Pancreas (tissue), 10 donors: ENCODE data around the gene IL18R1. TPM values are rescaled to one million over a fixed set of nuclear protein-coding genes. Genes with fewer than 3 reads are reported as not detected.

Experiments
- ATAC-seq, 4 donors: fragments of 200-7000 bp; cut with Tn5 transposase; one replicate each; pipeline versions ENCODE4 v1.8.0 to v1.9.1; 2020; ENCODE audit warnings: mild to moderate bottlenecking in 4 of 4, moderate library complexity in 4 of 4
- DNase-seq, 6 donors: peaks; one replicate each; pipeline ENCODE4 v3.0.0-alpha.2; 2020
- FAIRE-seq: peaks from 2 replicates; lab custom pipeline; 2012; peaks lifted over from hg19 to GRCh38; lab: Jason Lieb, UNC
- H3K27ac ChIP-seq, 4 donors: fragments of 200-600 bp; sonication (generic); 1 replicate in 3 of 4; 2 replicates in 1 of 4; pipeline versions ENCODE4 v1.5.0 to v1.8.0; 2020
- H3K27me3 ChIP-seq, 4 donors: fragments of 200-600 bp; one replicate each; pipeline ENCODE4 v1.8.0; 2021
- H3K36me3 ChIP-seq, 3 donors: fragments of 200-600 bp; sonication (generic) in 1 of 3; one replicate each; pipeline versions ENCODE4 v1.5.0 to v1.8.0; 2020 to 2021
- H3K4me1 ChIP-seq, 3 donors: fragments of 200-600 bp; one replicate each; pipeline ENCODE4 v1.8.0; 2021
- H3K4me3 ChIP-seq, 4 donors: fragments of 200-600 bp; sonication (generic) in 2 of 4; one replicate each; pipeline versions ENCODE4 v1.5.0 to v1.8.0; 2020 to 2021
- H3K9me3 ChIP-seq, 4 donors: fragments of 200-600 bp; one replicate each; pipeline ENCODE4 v1.8.0; 2021
- WGBS, 2 donors: extraction: QIAGEN DNeasy Blood & Tissue Kit; methylation state at CpG; one replicate each; pipeline ENCODE4 v1.1.7; 2013; 5-methylcytosine and 5-hydroxymethylcytosine counted together
- intact Hi-C, 3 donors: fragments of 100-400 bp; cut with DNase I; formaldehyde crosslinking; loops; one replicate each; pipeline versions ENCODE4 v1.11.1 to v1.14.2; 2022
- polyA plus RNA-seq, 2 donors: library from polyadenylated mRNA; stranded (reverse); fragments of 200-250 nt; gene quantifications; one replicate each; pipeline ENCODE4 v1.2.3, GENCODE V29; 2013
- total RNA-seq, 6 donors: library from RNA; stranded (reverse); fragmentation: NEBNext Ultra II Directional in 4 of 6; extraction: Animal tissue kit (Norgen Biotek cat#: 25700) in 4 of 6; gene quantifications; one replicate each; pipeline versions ENCODE4 v1.2.1 to v1.2.4, GENCODE V29; 2021 to 2023
- TF ChIP-seq, protein P1 (sequence below), 4 donors: fragments of 200-600 bp; sonication (generic) in 3 of 4; IDR thresholded peaks; one replicate each; pipeline versions ENCODE4 v1.5.0 to v1.8.0; 2021; ENCODE audit warnings: antibody characterized with exemption in 4 of 4
- donor health status: healthy with polysubstance abuse.
- donor health status: DM: no; HTN: no; CAD: no; lungs with moderate emphysema.
- donor health status: DM: no; HTN: no; CAD: no.
- donor health status: control.
- donor health status: control.
- donor health status: Bipolar disorder and iron deficiency.
- donor health status: DM: yes; HTN: yes; CAD: no.
- donor health status: DM: no; HTN: no; CAD: no.
- donor health status: DM: no; HTN: no; CAD: no.
- donor health status: DM: yes; HTN: yes; CAD: no.

IL18R1 gene
- total and polyA plus RNA-seq, 8 donors = 0.51 to 1.6 (median 0.91) TPM

- DNase-seq (no peak), FAIRE-seq (no peak), ATAC-seq (no peak)
- H3K4me3 ChIP-seq = no peak overlapping the region
- H3K27me3 ChIP-seq = no peaks in the 10 kb centered on the region
- H3K9me3 ChIP-seq = no peaks in the 10 kb centered on the region
- intact Hi-C loops = no loop called here
- no peak overlapping the region for H3K27ac ChIP-seq
- WGBS, 2 donors = 79 to 87% methylated on average over 2 of the region's 2 CpGs
- no peaks in the 10 kb centered on the region for H3K36me3 ChIP-seq
- no peaks in the 10 kb centered on the region for H3K4me1 ChIP-seq
- TF ChIP-seq, protein P1, sequence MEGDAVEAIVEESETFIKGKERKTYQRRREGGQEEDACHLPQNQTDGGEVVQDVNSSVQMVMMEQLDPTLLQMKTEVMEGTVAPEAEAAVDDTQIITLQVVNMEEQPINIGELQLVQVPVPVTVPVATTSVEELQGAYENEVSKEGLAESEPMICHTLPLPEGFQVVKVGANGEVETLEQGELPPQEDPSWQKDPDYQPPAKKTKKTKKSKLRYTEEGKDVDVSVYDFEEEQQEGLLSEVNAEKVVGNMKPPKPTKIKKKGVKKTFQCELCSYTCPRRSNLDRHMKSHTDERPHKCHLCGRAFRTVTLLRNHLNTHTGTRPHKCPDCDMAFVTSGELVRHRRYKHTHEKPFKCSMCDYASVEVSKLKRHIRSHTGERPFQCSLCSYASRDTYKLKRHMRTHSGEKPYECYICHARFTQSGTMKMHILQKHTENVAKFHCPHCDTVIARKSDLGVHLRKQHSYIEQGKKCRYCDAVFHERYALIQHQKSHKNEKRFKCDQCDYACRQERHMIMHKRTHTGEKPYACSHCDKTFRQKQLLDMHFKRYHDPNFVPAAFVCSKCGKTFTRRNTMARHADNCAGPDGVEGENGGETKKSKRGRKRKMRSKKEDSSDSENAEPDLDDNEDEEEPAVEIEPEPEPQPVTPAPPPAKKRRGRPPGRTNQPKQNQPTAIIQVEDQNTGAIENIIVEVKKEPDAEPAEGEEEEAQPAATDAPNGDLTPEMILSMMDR (IDR thresholded peaks at IDR 0.05) = no peak
Observed at GRCh38 chr2:102434655-102435381, 79.2 kb downstream of the IL18R1 start.

DNA sequence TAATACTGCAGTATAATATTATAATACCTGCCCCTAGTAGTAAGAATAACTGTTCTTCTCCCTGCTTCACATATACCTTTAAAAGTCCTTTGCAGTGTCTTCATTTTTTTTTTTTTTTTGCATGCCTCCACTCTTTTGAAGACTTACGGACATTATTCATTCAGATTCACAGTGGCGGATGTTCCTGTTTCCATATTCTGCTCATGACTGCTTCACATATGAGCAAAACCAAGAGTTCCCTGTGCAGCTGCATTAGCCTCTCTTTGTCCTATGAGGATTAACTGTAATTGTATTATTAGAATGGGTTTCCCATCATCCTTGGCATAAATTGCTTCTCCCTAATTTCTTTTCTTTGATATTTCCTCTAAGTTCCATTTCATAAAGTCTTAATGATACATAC is 80.1 kb downstream of the IL18R1 start:
- FAIRE-seq = no peak
- TF ChIP-seq, protein P1 (IDR thresholded peaks at IDR 0.05) = no peak
- no peak for DNase-seq
- Histone ChIP-seq H3K36me3 (no peaks in the 10 kb centered on the region), H3K4me3 (no peak overlapping the region), H3K27me3 (no peaks in the 10 kb centered on the region), H3K9me3 (no peaks in the 10 kb centered on the region), H3K4me1 (no peaks in the 10 kb centered on the region), H3K27ac (no peak overlapping the region)
- ATAC-seq = no peak
- 87 to 100% methylated on average over 2 of the region's 2 CpGs for WGBS, 2 donors
- intact Hi-C loops = no loop called here

DNA sequence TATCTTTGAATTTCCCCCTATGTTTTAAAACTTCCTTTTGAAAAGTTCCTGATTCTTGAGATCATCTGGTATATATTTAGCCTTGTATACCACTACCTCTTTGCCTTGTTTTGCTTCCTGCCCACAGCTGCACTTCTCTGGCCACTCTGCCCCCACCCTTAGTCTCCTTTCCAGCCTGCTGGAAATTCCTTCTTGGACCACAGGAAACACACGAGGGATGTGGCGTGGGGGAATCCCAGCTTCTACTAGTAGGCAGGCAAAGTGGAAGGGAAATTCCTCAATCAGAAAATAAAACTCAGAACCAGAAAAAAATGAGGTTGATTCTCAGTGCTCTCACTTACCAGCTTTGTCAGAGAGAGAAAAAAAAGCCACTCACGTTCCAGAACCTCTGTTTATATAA is 80.7 kb downstream of the IL18R1 start:
- DNase-seq (no peak), FAIRE-seq (no peak)
- intact Hi-C loops = no loop called here

GRCh38 chr2:102437122-102437521 is 81.5 kb downstream of the IL18R1 start:
- Histone ChIP-seq H3K4me1 (no peaks in the 10 kb centered on the region), H3K4me3 (no peak overlapping the region), H3K27ac (no peak overlapping the region), H3K27me3 (no peaks in the 10 kb centered on the region), H3K36me3 (no peaks in the 10 kb centered on the region), H3K9me3 (no peaks in the 10 kb centered on the region)
- intact Hi-C loops = no loop called here
- DNase-seq = no peak
- 68 to 87% methylated on average over 4 of the region's 4 CpGs for WGBS, 2 donors
- no peak for ATAC-seq
- TF ChIP-seq, protein P1 (IDR thresholded peaks at IDR 0.05) = no peak
- no peak for FAIRE-seq

More for the DNA sequence above, 80.7 kb downstream of the IL18R1 start:
- no peak overlapping the region for H3K4me3 ChIP-seq
- TF ChIP-seq, protein P1 (IDR thresholded peaks at IDR 0.05) = no peak
- no peaks in the 10 kb centered on the region for H3K36me3 ChIP-seq
- no peaks in the 10 kb centered on the region for H3K4me1 ChIP-seq
- 29 to 30% methylated on average over 3 of the region's 3 CpGs for whole genome bisulfite sequencing, 2 donors
- no peak overlapping the region for H3K27ac ChIP-seq
- H3K9me3 ChIP-seq = no peaks in the 10 kb centered on the region
- ATAC-seq = peak in 1 of 4 donors; percentile 61
- H3K27me3 ChIP-seq = no peaks in the 10 kb centered on the region

GRCh38 chr2:102438111-102438510 is 82.5 kb downstream of the IL18R1 start:
- no peak for DNase-seq
- no peak for FAIRE-seq
- Histone ChIP-seq H3K36me3 (no peaks in the 10 kb centered on the region), H3K27ac (no peak overlapping the region), H3K27me3 (no peaks in the 10 kb centered on the region), H3K4me3 (no peak overlapping the region), H3K9me3 (no peaks in the 10 kb centered on the region), H3K4me1 (no peaks in the 10 kb centered on the region)
- ATAC-seq = no peak
- intact Hi-C loops = no loop called here
- TF ChIP-seq, protein P1 (IDR thresholded peaks at IDR 0.05) = no peak
- WGBS, 2 donors = 82 to 83% methylated on average over 3 of the region's 3 CpGs
